Measurements from ENCODE around the gene YY2.
"Not testable (repeated sequence)": the region's sequence is repeated elsewhere in the genome, so short reads cannot be mapped to it uniquely, and the experiment has no call there.

The YY2 gene

GRCh38 chrX:21873063-21873775 lies 17.4 kb downstream of the YY2 start:
- FAIRE-seq (no peak), DNase-seq (ENCODE audit: insufficient read length, low spot score) (no peak)

DNA sequence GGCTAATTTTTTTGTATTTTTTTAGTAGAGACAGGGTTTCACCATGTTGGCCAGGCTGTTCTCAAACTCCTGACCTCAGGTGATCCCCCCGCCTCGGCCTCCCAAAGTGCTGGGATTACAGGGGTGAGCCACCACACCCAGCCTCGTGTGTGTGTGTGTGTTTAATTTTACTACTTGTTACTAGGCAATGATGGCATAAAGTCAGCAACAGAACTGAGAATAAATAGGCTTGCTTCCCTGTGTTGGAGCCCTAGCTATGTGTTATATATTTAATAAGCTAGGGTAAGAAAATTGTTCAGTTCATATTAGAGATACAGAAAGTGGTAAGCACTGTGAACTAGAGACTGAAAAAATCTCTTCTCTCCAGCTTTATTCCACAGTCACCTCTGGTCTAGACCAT lies 18.4 kb downstream of the YY2 start:
- not testable (repeated sequence) for DNase-seq (ENCODE audit: insufficient read length, low spot score); FAIRE-seq

- DNase-seq (ENCODE audit: insufficient read length, low spot score): no peak
- FAIRE-seq: no peak
Observed at GRCh38 chrX:21875013-21875412, 19.2 kb downstream of the YY2 start.

GRCh38 chrX:21881881-21882574 lies 26.2 kb downstream of the YY2 start:
- FAIRE-seq: no peak
- no peak for DNase-seq (ENCODE audit: insufficient read length, low spot score)

DNA sequence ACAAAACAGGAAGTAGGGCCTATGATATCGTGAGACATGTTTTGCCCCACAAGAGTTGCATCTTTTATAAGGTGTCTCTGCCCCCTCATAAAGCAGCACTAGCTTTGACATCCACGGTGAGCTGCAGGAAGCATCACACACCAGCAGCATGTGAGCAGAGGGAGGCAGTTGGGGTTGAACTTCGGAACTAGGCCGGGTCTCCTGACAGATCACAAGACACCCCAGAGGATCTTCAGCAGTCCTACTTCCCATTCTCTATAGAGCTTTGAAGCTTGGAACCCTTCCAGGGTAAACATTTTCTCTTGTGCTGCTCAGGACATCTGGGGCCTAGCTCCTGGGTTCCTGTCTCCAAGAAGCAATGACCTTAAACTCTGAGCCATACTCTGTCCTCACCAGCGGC lies 27.5 kb downstream of the YY2 start:
- DNase-seq (ENCODE audit: insufficient read length, low spot score): no peak
- no peak for FAIRE-seq

- peak; percentile 67 for FAIRE-seq
- DNase-seq (ENCODE audit: insufficient read length, low spot score): peak; percentile 32
Observed at GRCh38 chrX:21885568-21885967, 29.8 kb downstream of the YY2 start.

DNA sequence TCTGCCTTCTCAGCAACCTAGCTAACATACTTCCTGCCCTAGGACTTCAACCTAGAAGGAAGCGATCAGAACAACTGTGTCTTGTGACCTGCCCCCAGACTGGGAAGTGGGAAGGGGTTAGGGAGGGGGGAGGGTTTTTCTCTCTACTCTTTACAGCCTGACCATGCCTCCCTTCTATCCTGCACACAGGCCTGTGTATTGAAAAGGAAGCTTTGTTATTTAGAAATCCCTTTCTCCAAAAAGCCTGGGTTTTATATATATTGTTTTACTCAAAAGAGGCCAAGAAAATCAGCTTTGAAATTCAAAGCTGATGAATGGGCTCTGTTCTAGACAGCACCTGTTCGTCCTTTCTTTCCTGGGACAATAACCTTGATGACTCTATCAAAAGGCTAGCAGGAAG lies 49.5 kb downstream of the YY2 start:
- DNase-seq (ENCODE audit: insufficient read length, low spot score): no peak
- FAIRE-seq: peak; percentile 20

DNA sequence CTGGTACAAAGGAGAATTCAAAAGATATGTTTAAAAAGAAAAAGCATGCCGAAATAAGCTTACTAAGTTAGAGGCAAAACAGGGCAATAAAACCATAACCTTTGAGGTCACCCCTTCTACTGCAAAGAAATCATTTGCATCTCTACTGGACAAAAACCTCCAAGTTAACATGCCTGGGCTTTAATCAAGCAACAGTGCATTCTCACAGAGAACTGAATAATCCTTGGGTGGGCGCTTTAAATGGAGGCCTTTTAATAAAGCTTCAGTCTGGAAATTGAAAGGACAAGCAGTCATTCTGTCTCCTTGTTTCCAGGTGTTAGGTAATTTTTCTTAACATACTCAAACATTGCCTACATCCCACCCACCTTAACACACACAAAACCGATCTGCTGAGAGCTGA lies 50.2 kb downstream of the YY2 start:
- FAIRE-seq (no peak), DNase-seq (ENCODE audit: insufficient read length, low spot score) (no peak)

DNA sequence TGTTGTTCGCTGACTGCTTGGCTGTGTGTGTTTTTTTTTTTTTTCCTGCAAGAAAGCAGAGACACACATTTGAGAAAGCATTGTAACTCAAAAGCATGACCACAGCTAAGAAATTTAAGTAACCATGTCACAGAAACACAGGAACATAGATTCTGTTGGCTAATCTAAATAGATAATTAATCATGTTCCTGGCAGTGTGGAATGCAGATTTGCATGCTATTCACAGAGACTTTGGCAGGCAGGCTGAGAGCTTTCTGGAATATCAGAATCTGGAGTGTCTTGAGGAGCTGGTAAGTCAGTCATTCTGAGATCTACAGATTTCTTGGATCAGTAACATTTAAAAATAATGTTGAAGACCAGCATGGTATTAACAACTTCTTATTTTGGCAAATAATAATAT lies 51.5 kb downstream of the YY2 start:
- no peak for DNase-seq (ENCODE audit: insufficient read length, low spot score)
- FAIRE-seq: no peak
